ENCODE measurements around the gene PITPNM3. TPM values are rescaled to one million over a fixed set of nuclear protein-coding genes. Genes with fewer than 3 reads are reported as not detected.

Gene PITPNM3
- total and polyA plus RNA-seq, 2 experiments from 2014 or later, result 1.0 to 1.5 TPM

DNA sequence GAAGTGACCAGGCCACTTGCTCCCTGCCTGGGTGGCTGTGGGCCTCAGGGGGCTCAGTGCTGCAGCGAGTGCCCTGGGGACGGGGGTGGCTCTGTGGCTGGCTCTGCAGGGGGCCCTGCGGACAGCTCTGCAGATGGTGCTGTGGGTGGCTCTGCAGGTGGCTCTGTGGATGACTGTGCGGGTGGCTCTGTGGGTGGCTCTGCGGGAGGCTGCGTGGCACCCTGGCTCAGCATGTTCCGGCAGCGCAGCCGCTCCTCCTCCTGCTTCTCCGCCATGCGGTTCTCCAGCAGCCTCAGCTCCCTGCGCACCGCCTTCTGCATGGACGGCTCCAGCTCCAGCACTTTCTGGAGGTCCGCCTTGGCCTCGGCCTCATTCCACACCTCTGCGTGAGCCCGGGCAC, 130.9 kb downstream of the PITPNM3 start:
- H3K4me2 ChIP-seq, result no peak overlapping the region
- H3K4me3 ChIP-seq, result no peak overlapping the region
- Mint-ChIP-seq H3K4me1 (peaks cover 4% of the 10 kb centered on the region), H3K27ac (no peak overlapping the region), H3K9me3 (peaks cover 6% of the 10 kb centered on the region), H3K27me3 (ENCODE audit: insufficient read depth, low read depth, poor library complexity) (peaks cover 11% of the 10 kb centered on the region), H3K4me3 (no peak overlapping the region), H3K36me3 (ENCODE audit: low read depth) (peaks cover 4% of the 10 kb centered on the region; the same call in 1 of the 3 replicates)
- no peak for TF ChIP-seq ZNF331 (CRISPR knock-in tag; IDR thresholded peaks at IDR 0.05; ENCODE audit: low read depth)
- TF ChIP-seq, protein P1, sequence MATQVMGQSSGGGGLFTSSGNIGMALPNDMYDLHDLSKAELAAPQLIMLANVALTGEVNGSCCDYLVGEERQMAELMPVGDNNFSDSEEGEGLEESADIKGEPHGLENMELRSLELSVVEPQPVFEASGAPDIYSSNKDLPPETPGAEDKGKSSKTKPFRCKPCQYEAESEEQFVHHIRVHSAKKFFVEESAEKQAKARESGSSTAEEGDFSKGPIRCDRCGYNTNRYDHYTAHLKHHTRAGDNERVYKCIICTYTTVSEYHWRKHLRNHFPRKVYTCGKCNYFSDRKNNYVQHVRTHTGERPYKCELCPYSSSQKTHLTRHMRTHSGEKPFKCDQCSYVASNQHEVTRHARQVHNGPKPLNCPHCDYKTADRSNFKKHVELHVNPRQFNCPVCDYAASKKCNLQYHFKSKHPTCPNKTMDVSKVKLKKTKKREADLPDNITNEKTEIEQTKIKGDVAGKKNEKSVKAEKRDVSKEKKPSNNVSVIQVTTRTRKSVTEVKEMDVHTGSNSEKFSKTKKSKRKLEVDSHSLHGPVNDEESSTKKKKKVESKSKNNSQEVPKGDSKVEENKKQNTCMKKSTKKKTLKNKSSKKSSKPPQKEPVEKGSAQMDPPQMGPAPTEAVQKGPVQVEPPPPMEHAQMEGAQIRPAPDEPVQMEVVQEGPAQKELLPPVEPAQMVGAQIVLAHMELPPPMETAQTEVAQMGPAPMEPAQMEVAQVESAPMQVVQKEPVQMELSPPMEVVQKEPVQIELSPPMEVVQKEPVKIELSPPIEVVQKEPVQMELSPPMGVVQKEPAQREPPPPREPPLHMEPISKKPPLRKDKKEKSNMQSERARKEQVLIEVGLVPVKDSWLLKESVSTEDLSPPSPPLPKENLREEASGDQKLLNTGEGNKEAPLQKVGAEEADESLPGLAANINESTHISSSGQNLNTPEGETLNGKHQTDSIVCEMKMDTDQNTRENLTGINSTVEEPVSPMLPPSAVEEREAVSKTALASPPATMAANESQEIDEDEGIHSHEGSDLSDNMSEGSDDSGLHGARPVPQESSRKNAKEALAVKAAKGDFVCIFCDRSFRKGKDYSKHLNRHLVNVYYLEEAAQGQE (IDR thresholded peaks at IDR 0.05; ENCODE audit: unreplicated experiment), result no peak
- TF ChIP-seq, protein P2, sequence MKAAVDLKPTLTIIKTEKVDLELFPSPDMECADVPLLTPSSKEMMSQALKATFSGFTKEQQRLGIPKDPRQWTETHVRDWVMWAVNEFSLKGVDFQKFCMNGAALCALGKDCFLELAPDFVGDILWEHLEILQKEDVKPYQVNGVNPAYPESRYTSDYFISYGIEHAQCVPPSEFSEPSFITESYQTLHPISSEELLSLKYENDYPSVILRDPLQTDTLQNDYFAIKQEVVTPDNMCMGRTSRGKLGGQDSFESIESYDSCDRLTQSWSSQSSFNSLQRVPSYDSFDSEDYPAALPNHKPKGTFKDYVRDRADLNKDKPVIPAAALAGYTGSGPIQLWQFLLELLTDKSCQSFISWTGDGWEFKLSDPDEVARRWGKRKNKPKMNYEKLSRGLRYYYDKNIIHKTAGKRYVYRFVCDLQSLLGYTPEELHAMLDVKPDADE (IDR thresholded peaks at IDR 0.05), result no peak
- TF ChIP-seq, protein P3, sequence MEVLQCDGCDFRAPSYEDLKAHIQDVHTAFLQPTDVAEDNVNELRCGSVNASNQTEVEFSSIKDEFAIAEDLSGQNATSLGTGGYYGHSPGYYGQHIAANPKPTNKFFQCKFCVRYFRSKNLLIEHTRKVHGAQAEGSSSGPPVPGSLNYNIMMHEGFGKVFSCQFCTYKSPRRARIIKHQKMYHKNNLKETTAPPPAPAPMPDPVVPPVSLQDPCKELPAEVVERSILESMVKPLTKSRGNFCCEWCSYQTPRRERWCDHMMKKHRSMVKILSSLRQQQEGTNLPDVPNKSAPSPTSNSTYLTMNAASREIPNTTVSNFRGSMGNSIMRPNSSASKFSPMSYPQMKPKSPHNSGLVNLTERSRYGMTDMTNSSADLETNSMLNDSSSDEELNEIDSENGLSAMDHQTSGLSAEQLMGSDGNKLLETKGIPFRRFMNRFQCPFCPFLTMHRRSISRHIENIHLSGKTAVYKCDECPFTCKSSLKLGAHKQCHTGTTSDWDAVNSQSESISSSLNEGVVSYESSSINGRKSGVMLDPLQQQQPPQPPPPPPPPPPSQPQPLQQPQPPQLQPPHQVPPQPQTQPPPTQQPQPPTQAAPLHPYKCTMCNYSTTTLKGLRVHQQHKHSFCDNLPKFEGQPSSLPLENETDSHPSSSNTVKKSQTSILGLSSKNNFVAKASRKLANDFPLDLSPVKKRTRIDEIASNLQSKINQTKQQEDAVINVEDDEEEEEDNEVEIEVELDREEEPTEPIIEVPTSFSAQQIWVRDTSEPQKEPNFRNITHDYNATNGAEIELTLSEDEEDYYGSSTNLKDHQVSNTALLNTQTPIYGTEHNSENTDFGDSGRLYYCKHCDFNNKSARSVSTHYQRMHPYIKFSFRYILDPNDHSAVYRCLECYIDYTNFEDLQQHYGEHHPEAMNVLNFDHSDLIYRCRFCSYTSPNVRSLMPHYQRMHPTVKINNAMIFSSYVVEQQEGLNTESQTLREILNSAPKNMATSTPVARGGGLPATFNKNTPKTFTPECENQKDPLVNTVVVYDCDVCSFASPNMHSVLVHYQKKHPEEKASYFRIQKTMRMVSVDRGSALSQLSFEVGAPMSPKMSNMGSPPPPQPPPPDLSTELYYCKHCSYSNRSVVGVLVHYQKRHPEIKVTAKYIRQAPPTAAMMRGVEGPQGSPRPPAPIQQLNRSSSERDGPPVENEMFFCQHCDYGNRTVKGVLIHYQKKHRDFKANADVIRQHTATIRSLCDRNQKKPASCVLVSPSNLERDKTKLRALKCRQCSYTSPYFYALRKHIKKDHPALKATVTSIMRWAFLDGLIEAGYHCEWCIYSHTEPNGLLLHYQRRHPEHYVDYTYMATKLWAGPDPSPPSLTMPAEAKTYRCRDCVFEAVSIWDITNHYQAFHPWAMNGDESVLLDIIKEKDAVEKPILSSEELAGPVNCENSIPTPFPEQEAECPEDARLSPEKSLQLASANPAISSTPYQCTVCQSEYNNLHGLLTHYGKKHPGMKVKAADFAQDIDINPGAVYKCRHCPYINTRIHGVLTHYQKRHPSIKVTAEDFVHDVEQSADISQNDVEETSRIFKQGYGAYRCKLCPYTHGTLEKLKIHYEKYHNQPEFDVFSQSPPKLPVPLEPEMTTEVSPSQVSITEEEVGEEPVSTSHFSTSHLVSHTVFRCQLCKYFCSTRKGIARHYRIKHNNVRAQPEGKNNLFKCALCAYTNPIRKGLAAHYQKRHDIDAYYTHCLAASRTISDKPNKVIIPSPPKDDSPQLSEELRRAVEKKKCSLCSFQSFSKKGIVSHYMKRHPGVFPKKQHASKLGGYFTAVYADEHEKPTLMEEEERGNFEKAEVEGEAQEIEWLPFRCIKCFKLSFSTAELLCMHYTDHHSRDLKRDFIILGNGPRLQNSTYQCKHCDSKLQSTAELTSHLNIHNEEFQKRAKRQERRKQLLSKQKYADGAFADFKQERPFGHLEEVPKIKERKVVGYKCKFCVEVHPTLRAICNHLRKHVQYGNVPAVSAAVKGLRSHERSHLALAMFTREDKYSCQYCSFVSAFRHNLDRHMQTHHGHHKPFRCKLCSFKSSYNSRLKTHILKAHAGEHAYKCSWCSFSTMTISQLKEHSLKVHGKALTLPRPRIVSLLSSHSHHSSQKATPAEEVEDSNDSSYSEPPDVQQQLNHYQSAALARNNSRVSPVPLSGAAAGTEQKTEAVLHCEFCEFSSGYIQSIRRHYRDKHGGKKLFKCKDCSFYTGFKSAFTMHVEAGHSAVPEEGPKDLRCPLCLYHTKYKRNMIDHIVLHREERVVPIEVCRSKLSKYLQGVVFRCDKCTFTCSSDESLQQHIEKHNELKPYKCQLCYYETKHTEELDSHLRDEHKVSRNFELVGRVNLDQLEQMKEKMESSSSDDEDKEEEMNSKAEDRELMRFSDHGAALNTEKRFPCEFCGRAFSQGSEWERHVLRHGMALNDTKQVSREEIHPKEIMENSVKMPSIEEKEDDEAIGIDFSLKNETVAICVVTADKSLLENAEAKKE (CRISPR knock-in tag; IDR thresholded peaks at IDR 0.05), result no peak
- TF ChIP-seq, protein P4, sequence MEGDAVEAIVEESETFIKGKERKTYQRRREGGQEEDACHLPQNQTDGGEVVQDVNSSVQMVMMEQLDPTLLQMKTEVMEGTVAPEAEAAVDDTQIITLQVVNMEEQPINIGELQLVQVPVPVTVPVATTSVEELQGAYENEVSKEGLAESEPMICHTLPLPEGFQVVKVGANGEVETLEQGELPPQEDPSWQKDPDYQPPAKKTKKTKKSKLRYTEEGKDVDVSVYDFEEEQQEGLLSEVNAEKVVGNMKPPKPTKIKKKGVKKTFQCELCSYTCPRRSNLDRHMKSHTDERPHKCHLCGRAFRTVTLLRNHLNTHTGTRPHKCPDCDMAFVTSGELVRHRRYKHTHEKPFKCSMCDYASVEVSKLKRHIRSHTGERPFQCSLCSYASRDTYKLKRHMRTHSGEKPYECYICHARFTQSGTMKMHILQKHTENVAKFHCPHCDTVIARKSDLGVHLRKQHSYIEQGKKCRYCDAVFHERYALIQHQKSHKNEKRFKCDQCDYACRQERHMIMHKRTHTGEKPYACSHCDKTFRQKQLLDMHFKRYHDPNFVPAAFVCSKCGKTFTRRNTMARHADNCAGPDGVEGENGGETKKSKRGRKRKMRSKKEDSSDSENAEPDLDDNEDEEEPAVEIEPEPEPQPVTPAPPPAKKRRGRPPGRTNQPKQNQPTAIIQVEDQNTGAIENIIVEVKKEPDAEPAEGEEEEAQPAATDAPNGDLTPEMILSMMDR (conservative IDR thresholded peaks at IDR 0.05; ENCODE audit: low read depth in 2 of 2), result no peak
- TF ChIP-seq NANOG (IDR thresholded peaks at IDR 0.05; ENCODE audit: borderline replicate concordance), result no peak
- no peak for TF ChIP-seq CREB1 (CRISPR knock-in tag; IDR thresholded peaks at IDR 0.05; ENCODE audit: low read depth)
- TF ChIP-seq POLR2AphosphoS5 (IDR thresholded peaks at IDR 0.05; ENCODE audit: low read depth), result no peak
- TF ChIP-seq EZH2 (IDR thresholded peaks at IDR 0.05; ENCODE audit: low read depth, unreplicated experiment), result no peak
- no peak for TF ChIP-seq JUNB (IDR thresholded peaks at IDR 0.05; ENCODE audit: unreplicated experiment)
- TF ChIP-seq EZH2phosphoT487 (IDR thresholded peaks at IDR 0.05; ENCODE audit: unreplicated experiment), result no peak
- no peak for TF ChIP-seq ZNF114 (CRISPR knock-in tag; IDR thresholded peaks at IDR 0.05)
- TF ChIP-seq STAT1 (IDR thresholded peaks at IDR 0.05; ENCODE audit: unreplicated experiment), result no peak
- H3K4me1 ChIP-seq (ENCODE audit: insufficient read depth), result no peaks in the 10 kb centered on the region
- H3K79me2 ChIP-seq (replicated peaks; ENCODE audit: insufficient read depth), result no peaks in the 10 kb centered on the region
- no peaks in the 10 kb centered on the region for H3F3A ChIP-seq (replicated peaks; ENCODE audit: low read depth)
- no peaks in the 10 kb centered on the region for H3K27me3 ChIP-seq (ENCODE audit: insufficient read depth)
- H2AFZ ChIP-seq, result no peak overlapping the region
- ATAC-seq (no peak), DNase-seq (ENCODE audit: low spot score) (no peak)
- H4K20me1 ChIP-seq (replicated peaks; ENCODE audit: insufficient read depth), result no peaks in the 10 kb centered on the region
- no peaks in the 10 kb centered on the region for H3K9me2 ChIP-seq (ENCODE audit: insufficient read depth)
- H3K27ac ChIP-seq (ENCODE audit: low read depth), result no peak overlapping the region
- H3K36me3 ChIP-seq (ENCODE audit: insufficient read depth), result no peaks in the 10 kb centered on the region
